ENCODE data around the gene MOV10L1. TPM values are rescaled to one million over a fixed set of nuclear protein-coding genes. Genes with fewer than 3 reads are reported as not detected.

Gene MOV10L1
- total and polyA plus RNA-seq, 11 donors = 0.06 to 0.63 (median 0.13) TPM; not detected in 6

DNA sequence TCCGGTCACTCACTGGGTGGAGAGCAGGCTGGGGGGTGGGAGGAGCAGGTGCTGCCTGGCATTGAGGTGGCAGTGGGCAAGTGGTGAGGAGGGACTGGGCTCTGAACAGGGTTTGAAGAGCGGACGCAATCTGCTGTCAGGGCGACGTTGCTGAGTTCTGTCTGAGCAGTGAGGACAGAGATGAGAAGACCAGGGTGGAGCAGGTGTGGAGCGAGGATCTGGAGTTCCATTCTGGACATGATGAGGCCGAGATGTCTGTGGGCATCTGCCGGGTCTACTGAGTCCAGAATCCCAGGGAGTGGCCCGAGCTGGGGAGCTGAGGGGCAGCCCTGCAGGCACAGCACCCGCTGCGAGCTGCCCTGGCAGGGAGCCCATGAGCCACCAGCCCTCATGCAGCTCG is 2.2 kb upstream of the MOV10L1 start:
- intact Hi-C loops (cut with DNase I) = no loop called here
- peaks cover 0 to 47% (median 17%) of the 10 kb centered on the region in 9 donors for H3K27me3 ChIP-seq
- H3K4me3 ChIP-seq = no peak overlapping the region
- H3K27ac ChIP-seq = no peak overlapping the region
- H3K36me3 ChIP-seq = no peaks in the 10 kb centered on the region
- DNase-seq = no peak
- TF ChIP-seq, protein P1, sequence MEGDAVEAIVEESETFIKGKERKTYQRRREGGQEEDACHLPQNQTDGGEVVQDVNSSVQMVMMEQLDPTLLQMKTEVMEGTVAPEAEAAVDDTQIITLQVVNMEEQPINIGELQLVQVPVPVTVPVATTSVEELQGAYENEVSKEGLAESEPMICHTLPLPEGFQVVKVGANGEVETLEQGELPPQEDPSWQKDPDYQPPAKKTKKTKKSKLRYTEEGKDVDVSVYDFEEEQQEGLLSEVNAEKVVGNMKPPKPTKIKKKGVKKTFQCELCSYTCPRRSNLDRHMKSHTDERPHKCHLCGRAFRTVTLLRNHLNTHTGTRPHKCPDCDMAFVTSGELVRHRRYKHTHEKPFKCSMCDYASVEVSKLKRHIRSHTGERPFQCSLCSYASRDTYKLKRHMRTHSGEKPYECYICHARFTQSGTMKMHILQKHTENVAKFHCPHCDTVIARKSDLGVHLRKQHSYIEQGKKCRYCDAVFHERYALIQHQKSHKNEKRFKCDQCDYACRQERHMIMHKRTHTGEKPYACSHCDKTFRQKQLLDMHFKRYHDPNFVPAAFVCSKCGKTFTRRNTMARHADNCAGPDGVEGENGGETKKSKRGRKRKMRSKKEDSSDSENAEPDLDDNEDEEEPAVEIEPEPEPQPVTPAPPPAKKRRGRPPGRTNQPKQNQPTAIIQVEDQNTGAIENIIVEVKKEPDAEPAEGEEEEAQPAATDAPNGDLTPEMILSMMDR (IDR thresholded peaks at IDR 0.05) = no peak
- no peak for TF ChIP-seq POLR2A (IDR thresholded peaks at IDR 0.05)
- peaks cover 0 to 6% (median 0%) of the 10 kb centered on the region in 12 donors for H3K4me1 ChIP-seq
- 89 to 92% (median 91%) methylated on average over 6 to 12 of the region's 12 CpGs for WGBS, 4 donors
- ATAC-seq = no peak
- peaks cover 0 to 10% (median 0%) of the 10 kb centered on the region in 12 donors for H3K9me3 ChIP-seq

DNA sequence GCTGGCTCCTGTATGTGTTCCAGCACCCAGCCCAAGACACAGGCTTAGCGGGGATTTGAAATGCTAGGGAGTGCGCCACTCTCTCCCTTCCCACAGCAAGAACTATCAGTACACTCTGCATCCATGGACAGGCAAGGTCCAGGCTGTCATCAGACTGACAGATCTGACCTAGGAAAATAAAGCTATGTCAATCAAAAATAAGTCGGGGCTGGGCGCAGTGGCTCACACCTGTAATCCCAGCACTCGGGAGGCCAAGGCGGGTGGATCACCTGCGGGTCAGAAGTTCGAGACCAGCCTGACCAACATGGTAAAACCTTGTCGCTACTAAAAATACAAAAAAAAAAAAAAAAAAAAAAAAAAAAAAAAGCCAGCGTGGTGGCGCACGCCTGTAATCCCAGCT is 1.7 kb upstream of the MOV10L1 start:
- H3K27ac ChIP-seq = no peak overlapping the region
- H3K4me3 ChIP-seq = no peak overlapping the region
- H3K27me3 ChIP-seq = peaks cover 0 to 43% (median 17%) of the 10 kb centered on the region in 9 donors
- peaks cover 0 to 6% (median 0%) of the 10 kb centered on the region in 12 donors for H3K4me1 ChIP-seq
- intact Hi-C loops (cut with DNase I) = no loop called here
- no peak for DNase-seq
- no peaks in the 10 kb centered on the region for H3K36me3 ChIP-seq
- no peak for ATAC-seq
- peaks cover 0 to 10% (median 0%) of the 10 kb centered on the region in 12 donors for H3K9me3 ChIP-seq
- no peak for TF ChIP-seq POLR2A (IDR thresholded peaks at IDR 0.05)
- TF ChIP-seq, protein P1 (IDR thresholded peaks at IDR 0.05) = no peak
- 93 to 96% (median 96%) methylated on average over 12 of the region's 12 CpGs for WGBS, 4 donors

- no peaks in the 10 kb centered on the region for H3K36me3 ChIP-seq
- peaks cover 0 to 10% (median 0%) of the 10 kb centered on the region in 12 donors for H3K9me3 ChIP-seq
- peaks cover 0 to 31% (median 13%) of the 10 kb centered on the region in 9 donors for H3K27me3 ChIP-seq
- no peak for DNase-seq
- intact Hi-C loops (cut with DNase I) = no loop called here
- H3K4me1 ChIP-seq = peaks cover 0 to 6% (median 0%) of the 10 kb centered on the region in 12 donors
- no peak overlapping the region for H3K4me3 ChIP-seq
- TF ChIP-seq, protein P1 (IDR thresholded peaks at IDR 0.05) = no peak
- no peak for TF ChIP-seq POLR2A (IDR thresholded peaks at IDR 0.05)
- ATAC-seq = no peak
- WGBS, 4 donors = 78 to 89% (median 84%) methylated on average over 11 of the region's 11 CpGs
- no peak overlapping the region for H3K27ac ChIP-seq
Measured at GRCh38 chr22:50089231-50089630, 575 bp upstream of the MOV10L1 start.

GRCh38 chr22:50090412-50090714 is 557 bp downstream of the MOV10L1 start:
- no peak for TF ChIP-seq POLR2A (IDR thresholded peaks at IDR 0.05)
- TF ChIP-seq, protein P1 (IDR thresholded peaks at IDR 0.05) = no peak
- Histone ChIP-seq H3K27me3 (peaks cover 0 to 26% (median 5%) of the 10 kb centered on the region in 9 donors), H3K36me3 (no peaks in the 10 kb centered on the region), H3K4me3 (no peak overlapping the region), H3K27ac (no peak overlapping the region), H3K9me3 (peaks cover 0 to 10% (median 0%) of the 10 kb centered on the region in 12 donors), H3K4me1 (no peaks in the 10 kb centered on the region)
- intact Hi-C loops (cut with DNase I) = no loop called here
- DNase-seq (no peak), ATAC-seq (no peak)
- WGBS, 4 donors = 89 to 93% (median 91%) methylated on average over 22 of the region's 22 CpGs

Data from heart left ventricle (tissue), 16 donors.